NT2/D1 (cell line): Measurements from ENCODE around the gene UACA.

Experiments
- YY1 ChIP-seq: IDR thresholded peaks from 2 replicates; pipeline ENCODE4 v1.6.1; 2011; ENCODE audit not compliant: insufficient read length, insufficient read depth
- ZNF274 ChIP-seq: IDR thresholded peaks from 2 replicates; pipeline ENCODE4 v1.6.1; 2011; ENCODE audit warnings: mild to moderate bottlenecking, low read depth, low read length

DNA sequence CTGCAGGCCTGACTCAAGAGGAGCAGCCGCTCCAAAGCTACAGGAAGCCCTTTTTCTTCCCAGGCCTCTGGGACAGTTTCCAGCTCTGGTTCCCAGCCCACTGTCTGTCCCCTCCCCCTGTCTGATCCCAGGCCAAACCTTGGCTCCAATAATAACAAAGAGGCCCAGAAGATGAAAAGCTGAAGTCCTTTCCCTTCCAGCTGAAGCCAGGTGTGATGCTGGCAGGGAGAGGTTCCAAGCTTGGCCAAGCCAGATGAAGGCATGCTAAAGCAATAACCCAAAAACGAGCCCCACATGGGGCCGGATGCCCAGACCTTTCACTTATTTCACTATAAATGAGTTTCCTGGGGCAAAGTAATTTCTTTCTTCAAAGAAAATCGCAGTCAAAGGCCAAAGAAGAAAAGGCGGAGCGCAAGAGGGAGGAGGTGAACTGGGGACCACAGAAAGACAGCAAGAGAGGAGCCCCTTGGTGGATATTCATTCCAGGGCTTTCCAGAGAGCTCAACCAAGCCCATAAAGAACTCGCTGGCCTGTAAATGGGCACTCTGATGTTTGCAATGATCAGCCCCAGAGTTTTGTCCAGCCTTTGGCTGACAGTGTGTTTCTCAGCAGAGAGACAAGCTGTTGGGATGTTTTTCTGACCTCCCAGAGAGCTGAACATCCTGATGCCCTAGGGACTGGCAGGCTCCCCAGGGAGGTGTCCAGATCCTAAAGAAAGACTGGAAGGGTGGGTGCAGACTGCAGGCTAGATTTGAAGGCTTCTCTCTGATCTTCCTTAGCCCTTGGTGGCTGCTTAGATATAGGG is 157.6 kb downstream of the UACA start:
- TF ChIP-seq YY1: no peak
- TF ChIP-seq ZNF274: no peak
